ENCODE data around the gene SHISA9.
"Not testable (repeated sequence)": the region's sequence is repeated elsewhere in the genome, so short reads cannot be mapped to it uniquely, and the experiment has no call there.

The SHISA9 gene

GRCh38 chr16:12901597-12902461 is at the start of gene SHISA9:
Gene SHISA9, plus strand, starts transcription at chr16:12901598.
- DNase-seq (ENCODE audit: low spot score), result no peak

DNA sequence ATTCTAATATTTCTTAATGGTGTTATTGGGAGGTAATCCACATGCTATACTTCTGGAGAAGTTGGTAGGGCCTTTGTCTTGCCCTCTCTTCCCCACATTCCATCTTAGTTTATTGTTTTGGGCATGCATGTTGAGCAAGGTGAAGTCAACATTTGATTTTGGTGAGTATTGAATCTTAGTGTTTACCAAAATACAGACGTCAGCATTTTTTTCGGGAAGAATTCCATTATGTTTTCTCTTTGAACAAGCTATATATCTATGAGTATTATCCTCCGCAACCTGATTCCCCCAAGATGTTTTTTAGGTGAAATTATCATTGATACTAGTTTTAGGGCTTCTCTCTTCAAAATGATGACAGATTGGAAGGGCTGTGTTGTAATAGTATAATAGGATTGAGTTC is 47.4 kb upstream of the SHISA9 start:
- DNase-seq (ENCODE audit: low spot score), result no peak

DNA sequence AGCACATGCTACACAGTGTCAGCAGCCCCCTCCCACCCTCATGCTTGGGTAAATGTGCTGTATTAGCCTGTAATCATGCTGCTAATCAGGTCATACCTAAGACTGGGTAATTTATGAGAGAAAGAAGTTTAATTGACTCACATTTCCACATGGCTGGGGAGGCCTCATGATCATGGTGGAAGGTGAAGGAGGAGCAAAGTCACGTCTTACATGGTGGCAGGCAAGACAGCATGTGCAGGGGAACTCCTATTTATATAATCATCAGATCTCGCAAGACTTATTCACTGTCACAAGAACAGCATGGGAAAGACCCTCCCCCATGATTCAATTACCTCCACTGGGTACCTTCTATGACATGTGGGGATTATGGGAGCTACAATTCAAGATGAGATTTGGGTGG is 44.0 kb upstream of the SHISA9 start:
- DNase-seq (ENCODE audit: low spot score), result not testable (repeated sequence)

GRCh38 chr16:12862327-12862726 is 39.1 kb upstream of the SHISA9 start:
- DNase-seq (ENCODE audit: low spot score), result no peak

- no peak for DNase-seq (ENCODE audit: low spot score)
Observed at GRCh38 chr16:12862941-12863340, 38.5 kb upstream of the SHISA9 start.

GRCh38 chr16:12866981-12867551 is 34.3 kb upstream of the SHISA9 start:
- DNase-seq (ENCODE audit: low spot score), result no peak

DNA sequence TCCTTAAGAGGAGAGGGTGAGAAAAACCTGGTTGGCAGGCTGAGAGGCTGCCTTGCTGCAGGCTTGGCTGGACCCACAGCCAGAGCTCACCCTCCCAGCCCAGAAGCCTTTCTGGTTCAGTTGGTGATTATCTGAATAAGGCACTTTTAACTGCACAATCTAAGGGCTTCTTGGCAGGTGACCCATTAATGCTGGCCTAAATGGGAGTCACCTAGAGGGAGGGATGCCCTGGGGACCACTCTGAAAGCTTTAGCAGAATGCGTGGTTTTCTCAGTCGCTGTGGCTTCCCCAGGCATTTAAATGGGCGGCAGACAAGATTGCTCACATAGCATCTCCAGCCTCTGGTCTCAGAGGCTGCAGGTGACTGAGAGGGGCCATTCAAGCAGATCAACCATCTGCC is 33.2 kb upstream of the SHISA9 start:
- DNase-seq (ENCODE audit: low spot score), result no peak

DNA sequence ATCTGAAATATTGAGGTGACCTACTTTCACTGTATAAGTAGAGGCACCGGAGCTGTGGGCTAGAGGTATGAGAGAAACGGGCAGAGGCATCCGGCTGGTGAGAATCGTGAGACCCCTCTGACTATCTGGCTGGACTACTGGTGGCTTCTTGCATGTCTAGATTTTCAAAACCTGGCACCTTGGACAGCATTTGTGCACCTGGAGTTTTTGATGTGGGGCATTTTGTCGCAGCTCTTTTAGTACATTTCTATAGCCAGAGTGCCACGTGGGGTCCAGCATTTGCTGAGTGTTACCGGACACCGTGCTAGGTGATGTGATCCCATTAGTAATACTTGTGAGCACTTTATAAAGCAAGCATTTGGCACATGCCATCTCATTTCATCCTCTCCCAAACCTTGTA is 32.6 kb upstream of the SHISA9 start:
- DNase-seq (ENCODE audit: low spot score), result no peak

- DNase-seq (ENCODE audit: low spot score), result no peak
Observed at GRCh38 chr16:12869698-12870427, 31.5 kb upstream of the SHISA9 start.

GRCh38 chr16:12871784-12872183 is 29.6 kb upstream of the SHISA9 start:
- DNase-seq (ENCODE audit: low spot score), result no peak

DNA sequence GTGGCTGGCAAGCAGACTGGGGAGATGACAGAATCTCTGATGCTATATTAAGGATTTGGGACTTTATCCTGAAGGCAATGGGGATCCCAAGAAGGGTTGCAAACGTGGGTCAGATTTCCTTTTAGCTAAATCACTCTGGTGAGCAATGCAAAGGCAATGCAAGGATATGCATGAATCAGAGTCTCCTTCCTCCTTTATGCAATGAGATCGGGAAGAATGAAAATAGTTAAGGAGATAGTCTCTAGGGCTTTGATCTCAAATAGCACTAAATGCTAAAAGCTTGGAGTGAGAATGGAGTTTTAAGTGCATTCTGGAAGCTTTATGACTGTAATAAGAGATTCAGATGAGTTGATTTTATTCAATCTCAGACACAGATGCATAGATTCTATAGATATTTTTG is 27.2 kb upstream of the SHISA9 start:
- peak; percentile 86 for DNase-seq (ENCODE audit: low spot score)

GRCh38 chr16:12876778-12877177 is 24.6 kb upstream of the SHISA9 start:
- no peak for DNase-seq (ENCODE audit: low spot score)

GRCh38 chr16:12878973-12879372 is 22.4 kb upstream of the SHISA9 start:
- no peak for DNase-seq (ENCODE audit: low spot score)

- no peak for DNase-seq (ENCODE audit: low spot score)
Observed at GRCh38 chr16:12879812-12880211, 21.6 kb upstream of the SHISA9 start.

DNA sequence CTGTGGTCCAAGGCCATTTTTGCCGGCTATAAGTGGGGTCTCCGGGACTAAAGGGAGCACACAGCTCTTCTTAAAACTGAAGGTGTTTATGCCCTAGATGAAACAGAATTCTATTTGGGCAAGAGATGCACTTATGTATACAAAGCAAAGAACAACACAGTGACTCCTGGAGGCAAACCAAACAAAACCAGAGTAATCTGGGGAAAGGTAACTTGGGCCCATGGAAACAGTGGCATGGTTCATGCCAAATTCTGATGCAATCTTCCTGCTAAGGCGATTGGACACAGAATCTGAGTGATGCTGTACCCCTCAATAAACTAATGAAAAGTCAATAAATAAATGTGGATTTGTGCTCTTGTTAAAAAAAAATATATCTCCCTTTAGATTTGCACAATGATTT is 20.2 kb upstream of the SHISA9 start:
- no peak for DNase-seq (ENCODE audit: low spot score)

DNA sequence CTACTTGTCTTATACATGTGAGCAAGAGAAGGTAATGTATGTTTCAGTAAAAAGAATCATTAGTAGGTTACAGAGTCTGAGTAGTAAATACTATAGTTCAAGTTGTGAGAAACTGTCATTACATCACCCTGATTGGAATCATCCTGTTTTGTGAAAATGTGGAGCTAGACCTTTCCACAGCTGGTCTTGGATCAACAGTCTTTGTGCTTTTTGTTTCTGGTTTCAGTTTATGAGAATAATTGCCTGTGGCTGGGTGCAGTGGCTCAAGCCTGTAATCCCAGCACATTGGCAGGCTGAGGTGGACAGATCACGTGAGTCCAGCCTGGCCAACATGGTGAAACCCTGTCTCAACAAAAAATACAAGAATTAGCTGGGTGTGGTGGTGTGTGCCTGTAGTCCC is 19.7 kb upstream of the SHISA9 start:
- DNase-seq (ENCODE audit: low spot score), result no peak

- DNase-seq (ENCODE audit: low spot score), result no peak
Observed at GRCh38 chr16:12885742-12886141, 15.7 kb upstream of the SHISA9 start.

DNA sequence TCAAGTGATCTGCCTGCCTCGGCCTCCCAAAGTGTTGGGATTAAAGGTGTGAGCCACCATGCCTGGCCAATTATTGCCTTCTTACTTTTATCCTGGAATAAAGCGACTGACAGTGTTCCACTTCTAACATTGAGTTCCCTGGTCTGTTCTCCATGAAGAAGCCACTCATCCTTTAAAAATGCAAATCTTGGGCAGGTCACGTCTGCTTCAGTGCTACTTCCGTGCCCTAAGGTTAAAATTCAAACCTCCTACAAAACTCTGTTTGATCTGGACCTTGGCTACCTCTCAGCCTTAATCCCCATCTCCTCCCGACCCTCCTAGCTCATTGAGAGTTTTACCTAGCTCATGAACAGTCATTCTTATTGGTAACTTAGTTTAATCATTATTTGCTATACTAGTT is 9.6 kb upstream of the SHISA9 start:
- no peak for DNase-seq (ENCODE audit: low spot score)

- no peak for DNase-seq (ENCODE audit: low spot score)
Observed at GRCh38 chr16:12893050-12893750, 8.2 kb upstream of the SHISA9 start.

DNA sequence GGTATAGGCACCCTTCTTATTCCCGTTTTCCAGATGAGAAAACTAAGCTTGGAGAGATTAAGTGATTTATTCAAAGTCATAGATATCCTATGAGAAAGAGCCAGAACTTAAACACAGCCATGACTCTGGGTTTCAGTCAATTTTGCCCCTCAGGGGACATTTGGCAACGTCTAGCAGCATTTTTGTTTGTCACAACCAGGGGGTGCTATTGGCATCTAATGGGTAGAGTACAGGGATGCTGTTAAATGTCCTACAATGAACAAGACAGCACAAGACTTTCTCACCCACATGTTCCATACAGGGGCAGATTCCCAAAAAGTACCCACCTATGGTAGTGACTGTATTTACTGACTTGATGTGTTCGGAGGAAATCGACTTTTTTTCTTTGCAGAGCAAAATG is 4.8 kb upstream of the SHISA9 start:
- peak; percentile 13 for DNase-seq (ENCODE audit: low spot score)

- DNase-seq (ENCODE audit: low spot score), result no peak
Observed at GRCh38 chr16:12898551-12898950, 2.8 kb upstream of the SHISA9 start.

DNA sequence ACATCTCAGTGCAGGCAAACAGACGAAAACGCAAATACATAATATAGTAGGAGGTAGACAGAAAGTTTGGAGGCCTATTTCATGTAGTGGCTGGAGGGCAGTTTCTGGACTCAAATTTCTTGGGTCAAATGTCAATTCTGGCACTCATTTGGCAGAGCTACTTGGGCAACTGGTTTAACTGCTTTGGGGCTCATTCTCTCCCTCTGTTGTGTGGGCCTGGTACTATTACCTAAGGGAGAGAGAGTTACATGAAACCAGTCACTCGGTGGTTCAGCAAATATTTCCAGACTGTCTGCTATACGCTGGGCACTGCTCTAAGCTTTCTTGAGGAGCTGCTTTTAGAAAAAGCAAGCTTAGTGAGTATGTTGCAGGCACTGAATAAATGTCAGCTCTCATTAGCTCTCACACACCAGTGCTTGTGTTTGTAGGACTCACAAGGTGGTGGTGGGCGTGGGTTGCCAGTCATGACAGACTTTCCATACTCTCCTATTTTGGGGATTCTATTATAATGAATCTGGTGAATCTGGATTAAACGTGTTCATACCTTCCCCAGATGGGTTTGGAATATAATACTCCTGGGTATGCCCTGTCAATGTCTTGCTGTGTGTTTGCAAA is 1.8 kb upstream of the SHISA9 start:
- DNase-seq (ENCODE audit: low spot score), result no peak
